DND-41 (cell line): ENCODE results near the gene TGM5.
"Not testable (repeated sequence)": the region's sequence is repeated elsewhere in the genome, so short reads cannot be mapped to it uniquely, and the experiment has no call there.

Experiments
- ATAC-seq: fragments of 200-7000 bp; cut with Tn5 transposase; 3 replicates; pipeline ENCODE4 v1.9.1; 2021; ENCODE audit warnings: low read depth; ENCODE audit not compliant: insufficient read depth
- DNase-seq: peaks from one replicate; pipeline ENCODE4 v3.0.0-alpha.2; 2020
- H2AFZ ChIP-seq: 2 replicates; pipeline ENCODE4 v1.6.0; 2012; ENCODE audit warnings: low read depth, low read length
- H3K27ac ChIP-seq: 2 replicates; pipeline ENCODE4 v1.5.1; 2012; ENCODE audit warnings: low read length, inconsistent platforms
- H3K27me3 ChIP-seq: fragments of 200-600 bp; sonication (generic); 2 replicates; pipeline ENCODE4 v1.6.0; 2012; ENCODE audit warnings: low read length, mild to moderate bottlenecking, inconsistent platforms; ENCODE audit not compliant: insufficient read depth, poor library complexity
- H3K36me3 ChIP-seq: 2 replicates; pipeline ENCODE4 v1.5.1; 2012; ENCODE audit warnings: low read length, inconsistent platforms; ENCODE audit not compliant: insufficient read depth
- H3K4me1 ChIP-seq: 2 replicates; pipeline ENCODE4 v1.5.1; 2012; ENCODE audit warnings: mild to moderate bottlenecking, low read length; ENCODE audit not compliant: insufficient read depth
- H3K4me2 ChIP-seq: 2 replicates; pipeline ENCODE4 v1.6.0; 2012; ENCODE audit warnings: mild to moderate bottlenecking, moderate library complexity, low read length, inconsistent platforms; ENCODE audit not compliant: insufficient read depth
- H3K4me3 ChIP-seq, 2 experiments: fragments of 200-600 bp in 1 of 2; shearing (Covaris generic) in 1 of 2; 2 replicates each; pipeline ENCODE4 v1.5.1; 2012 to 2016; ENCODE audit warnings: inconsistent platforms in 2 of 2, low read length in 2 of 2, mild to moderate bottlenecking in 2 of 2, low read depth in 1 of 2, moderate library complexity in 1 of 2
- H3K79me2 ChIP-seq: 2 replicates; pipeline ENCODE4 v1.6.0; 2012; ENCODE audit warnings: low read length, inconsistent platforms; ENCODE audit not compliant: insufficient read depth
- H3K9ac ChIP-seq: 2 replicates; pipeline ENCODE4 v1.6.0; 2012; ENCODE audit warnings: low read depth, mild to moderate bottlenecking, inconsistent platforms, low read length, moderate library complexity
- H3K9me3 ChIP-seq: 2 replicates; pipeline ENCODE4 v1.5.1; 2012; ENCODE audit warnings: low read length, moderate library complexity, mild to moderate bottlenecking, inconsistent platforms; ENCODE audit not compliant: insufficient read depth, severe bottlenecking
- H4K20me1 ChIP-seq: 2 replicates; pipeline ENCODE4 v1.6.0; 2012; ENCODE audit warnings: low read length; ENCODE audit not compliant: insufficient read depth
- CTCF ChIP-seq: IDR thresholded peaks from 2 replicates; pipeline ENCODE4 v1.5.1; 2012; ENCODE audit warnings: borderline replicate concordance, low read length, moderate library complexity, mild to moderate bottlenecking; ENCODE audit not compliant: poor library complexity, severe bottlenecking; ENCODE audit errors: extremely low read depth
- EZH2 ChIP-seq: IDR thresholded peaks from 3 replicates; pipeline ENCODE4 v1.6.1; 2012; ENCODE audit warnings: borderline replicate concordance, low read depth, mild to moderate bottlenecking, moderate library complexity, low read length, inconsistent platforms; ENCODE audit not compliant: severe bottlenecking

Gene TGM5

GRCh38 chr15:43294091-43294706 is 27.5 kb upstream of the TGM5 start:
- H4K20me1 ChIP-seq = no peaks in the 10 kb centered on the region
- H3K9me3 ChIP-seq = no peaks in the 10 kb centered on the region
- no peaks in the 10 kb centered on the region for H3K27me3 ChIP-seq
- H2AFZ ChIP-seq = no peak overlapping the region
- no peak overlapping the region for H3K4me3 ChIP-seq
- no peaks in the 10 kb centered on the region for H3K4me1 ChIP-seq
- TF ChIP-seq CTCF (no peak), EZH2 (no peak)
- H3K4me2 ChIP-seq = no peak overlapping the region
- no peaks in the 10 kb centered on the region for H3K36me3 ChIP-seq
- H3K9ac ChIP-seq = no peak overlapping the region
- DNase-seq = no peak
- no peak overlapping the region for H3K27ac ChIP-seq
- no peaks in the 10 kb centered on the region for H3K79me2 ChIP-seq
- no peak for ATAC-seq

- H3K27me3 ChIP-seq = no peaks in the 10 kb centered on the region
Measured at GRCh38 chr15:43293432-43293831, 26.7 kb upstream of the TGM5 start.

GRCh38 chr15:43292375-43293078 is 25.8 kb upstream of the TGM5 start:
- H3K4me2 ChIP-seq = no peak overlapping the region

More at GRCh38 chr15:43293432-43293831, 26.7 kb upstream of the TGM5 start:
- Histone ChIP-seq H3K9ac (no peak overlapping the region), H4K20me1 (no peaks in the 10 kb centered on the region), H2AFZ (no peak overlapping the region), H3K27ac (no peak overlapping the region), H3K4me2 (no peak overlapping the region), H3K4me3 (no peak overlapping the region), H3K9me3 (no peaks in the 10 kb centered on the region), H3K79me2 (no peaks in the 10 kb centered on the region), H3K4me1 (no peaks in the 10 kb centered on the region), H3K36me3 (no peaks in the 10 kb centered on the region)
- no peak for DNase-seq
- no peak for TF ChIP-seq CTCF
- no peak for TF ChIP-seq EZH2
- ATAC-seq = no peak

GRCh38 chr15:43289656-43290055 is 22.9 kb upstream of the TGM5 start:
- H3K79me2 ChIP-seq, ATAC-seq, H3K9ac ChIP-seq, H3K27me3 ChIP-seq, DNase-seq, H3K4me2 ChIP-seq, H3K9me3 ChIP-seq, H3K27ac ChIP-seq, H3K4me3 ChIP-seq, H2AFZ ChIP-seq, H3K4me1 ChIP-seq, H3K36me3 ChIP-seq, H4K20me1 ChIP-seq: not testable (repeated sequence)

More at GRCh38 chr15:43292375-43293078, 25.8 kb upstream of the TGM5 start:
- Histone ChIP-seq H3K36me3 (no peaks in the 10 kb centered on the region), H3K79me2 (no peaks in the 10 kb centered on the region), H2AFZ (no peak overlapping the region), H3K27ac (no peak overlapping the region), H4K20me1 (no peaks in the 10 kb centered on the region), H3K4me1 (no peaks in the 10 kb centered on the region), H3K9ac (no peak overlapping the region), H3K9me3 (no peaks in the 10 kb centered on the region), H3K27me3 (no peaks in the 10 kb centered on the region), H3K4me3 (no peak overlapping the region)
- ATAC-seq (no peak), DNase-seq (no peak)
- TF ChIP-seq CTCF = no peak
- TF ChIP-seq EZH2 = no peak
